DOHH2 (cell line): ENCODE results near the gene DDA1.

ENCODE experiments used
- H3F3A ChIP-seq: fragments of 200-600 bp; sonication (generic), shearing (Covaris generic); 2 replicates; pipeline ENCODE4 v1.6.0; 2016; ENCODE audit warnings: antibody characterized with exemption, mild to moderate bottlenecking; ENCODE audit not compliant: control insufficient read depth, insufficient read depth
- H3K27ac ChIP-seq: fragments of 200-600 bp; sonication (generic); 2 replicates; pipeline ENCODE4 v1.5.1; 2014; ENCODE audit warnings: low read depth, mild to moderate bottlenecking, low read length, moderate library complexity
- H3K27me3 ChIP-seq: fragments of 200-600 bp; sonication (generic); 2 replicates; pipeline ENCODE4 v1.6.1; 2014; ENCODE audit warnings: mild to moderate bottlenecking, low read length, mixed read lengths; ENCODE audit not compliant: control insufficient read depth
- H3K36me3 ChIP-seq: fragments of 200-600 bp; sonication (generic); 2 replicates; pipeline ENCODE4 v1.6.1; 2014; ENCODE audit warnings: mild to moderate bottlenecking, low read length, moderate library complexity, mixed read lengths; ENCODE audit not compliant: control insufficient read depth
- H3K4me1 ChIP-seq: fragments of 200-600 bp; sonication (generic); 2 replicates; pipeline ENCODE4 v1.6.1; 2014; ENCODE audit warnings: mild to moderate bottlenecking, low read length, mixed read lengths; ENCODE audit not compliant: control insufficient read depth
- H3K4me2 ChIP-seq: fragments of 200-600 bp; sonication (generic); 2 replicates; pipeline ENCODE4 v1.6.0; 2014; ENCODE audit warnings: mild to moderate bottlenecking, low read length, moderate library complexity
- H3K4me3 ChIP-seq: fragments of 200-600 bp; sonication (generic); 2 replicates; pipeline ENCODE4 v1.5.1; 2014; ENCODE audit warnings: mild to moderate bottlenecking, low read length, mixed read lengths
- H3K79me2 ChIP-seq: fragments of 200-600 bp; sonication (generic); 2 replicates; pipeline ENCODE4 v1.6.1; 2014; ENCODE audit warnings: mild to moderate bottlenecking, low read length, mixed read lengths; ENCODE audit not compliant: control insufficient read depth
- H3K9me2 ChIP-seq: fragments of 200-600 bp; sonication (generic); replicated peaks from 2 replicates; pipeline ENCODE4 v1.6.1; 2014; ENCODE audit warnings: mild to moderate bottlenecking, low read length, mixed read lengths; ENCODE audit not compliant: control insufficient read depth
- H3K9me3 ChIP-seq: fragments of 200-600 bp; sonication (generic); 2 replicates; pipeline ENCODE4 v1.6.1; 2014; ENCODE audit warnings: antibody characterized with exemption, low read length, mixed read lengths; ENCODE audit not compliant: control insufficient read depth, insufficient read depth
- H4K20me1 ChIP-seq: fragments of 200-600 bp; sonication (generic); 2 replicates; pipeline ENCODE4 v1.6.0; 2014; ENCODE audit warnings: low read depth, mild to moderate bottlenecking, antibody characterized with exemption, low read length, moderate library complexity; ENCODE audit not compliant: control insufficient read depth, insufficient read depth
- EZH2phosphoT487 ChIP-seq: fragments of 200-600 bp; sonication (generic); IDR thresholded peaks from 2 replicates; pipeline ENCODE4 v1.6.1; 2017; ENCODE audit warnings: borderline replicate concordance, mild to moderate bottlenecking, antibody characterized with exemption, low read length, moderate library complexity, mixed read lengths
- TF ChIP-seq, protein P1 (sequence below): fragments of 200-600 bp; sonication (generic); IDR thresholded peaks from one replicate; pipeline ENCODE4 v1.5.1; 2014; ENCODE audit warnings: antibody characterized with exemption, mild to moderate bottlenecking, low read depth, low read length; ENCODE audit not compliant: poor library complexity, severe bottlenecking

The DDA1 gene

DNA sequence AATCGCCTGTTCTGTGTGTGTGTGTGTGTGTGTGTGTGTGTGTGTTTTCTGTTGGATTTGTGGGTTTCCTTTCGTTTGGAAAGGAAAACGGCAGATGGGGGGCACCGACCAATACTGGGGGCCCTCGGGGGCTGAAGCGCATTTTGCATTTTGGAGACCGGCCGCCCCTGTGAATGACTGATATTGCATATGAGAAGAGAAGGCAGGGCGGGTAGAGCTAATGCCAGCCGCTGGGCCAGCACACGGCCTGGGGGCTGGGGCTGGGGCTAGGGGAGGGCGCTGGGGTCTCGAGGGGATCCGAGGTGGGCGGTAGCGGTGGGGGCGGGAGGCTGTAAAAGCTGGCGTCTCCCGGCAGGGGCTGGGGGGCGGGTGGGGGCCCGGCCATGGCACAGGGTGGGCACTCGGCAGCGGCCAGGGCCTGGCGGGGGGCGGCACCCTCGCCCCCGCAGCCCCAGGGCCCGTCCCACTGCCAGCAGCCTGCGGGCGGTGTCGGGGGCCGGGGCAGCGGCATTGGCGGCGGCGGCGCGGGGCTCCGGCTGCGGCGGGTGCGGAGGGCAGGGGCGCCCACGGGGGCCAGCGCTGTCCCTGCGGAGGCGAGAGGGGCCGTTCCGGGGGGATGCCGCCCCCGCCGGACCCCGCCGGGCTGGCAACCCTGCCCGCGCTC lies 14.1 kb downstream of the DDA1 start:
- H3K4me2 ChIP-seq: peak overlapping the region; percentile 30; the same call in 1 of the 2 replicates
- H3K4me1 ChIP-seq: peaks cover 16% of the 10 kb centered on the region
- H3K4me3 ChIP-seq: peak overlapping the region; percentile 28; the same call in 1 of the 2 replicates
- H3K9me2 ChIP-seq: no peaks in the 10 kb centered on the region
- H3K27ac ChIP-seq: no peak overlapping the region
- H3K79me2 ChIP-seq: no peaks in the 10 kb centered on the region
- H3K36me3 ChIP-seq: peaks cover 31% of the 10 kb centered on the region; the same call in 1 of the 2 replicates
- no peaks in the 10 kb centered on the region for H4K20me1 ChIP-seq
- H3F3A ChIP-seq: peaks cover 5% of the 10 kb centered on the region
- no peaks in the 10 kb centered on the region for H3K9me3 ChIP-seq
- H3K27me3 ChIP-seq: no peaks in the 10 kb centered on the region
- TF ChIP-seq, protein P1, sequence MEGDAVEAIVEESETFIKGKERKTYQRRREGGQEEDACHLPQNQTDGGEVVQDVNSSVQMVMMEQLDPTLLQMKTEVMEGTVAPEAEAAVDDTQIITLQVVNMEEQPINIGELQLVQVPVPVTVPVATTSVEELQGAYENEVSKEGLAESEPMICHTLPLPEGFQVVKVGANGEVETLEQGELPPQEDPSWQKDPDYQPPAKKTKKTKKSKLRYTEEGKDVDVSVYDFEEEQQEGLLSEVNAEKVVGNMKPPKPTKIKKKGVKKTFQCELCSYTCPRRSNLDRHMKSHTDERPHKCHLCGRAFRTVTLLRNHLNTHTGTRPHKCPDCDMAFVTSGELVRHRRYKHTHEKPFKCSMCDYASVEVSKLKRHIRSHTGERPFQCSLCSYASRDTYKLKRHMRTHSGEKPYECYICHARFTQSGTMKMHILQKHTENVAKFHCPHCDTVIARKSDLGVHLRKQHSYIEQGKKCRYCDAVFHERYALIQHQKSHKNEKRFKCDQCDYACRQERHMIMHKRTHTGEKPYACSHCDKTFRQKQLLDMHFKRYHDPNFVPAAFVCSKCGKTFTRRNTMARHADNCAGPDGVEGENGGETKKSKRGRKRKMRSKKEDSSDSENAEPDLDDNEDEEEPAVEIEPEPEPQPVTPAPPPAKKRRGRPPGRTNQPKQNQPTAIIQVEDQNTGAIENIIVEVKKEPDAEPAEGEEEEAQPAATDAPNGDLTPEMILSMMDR: no peak
- TF ChIP-seq EZH2phosphoT487: no peak

DNA sequence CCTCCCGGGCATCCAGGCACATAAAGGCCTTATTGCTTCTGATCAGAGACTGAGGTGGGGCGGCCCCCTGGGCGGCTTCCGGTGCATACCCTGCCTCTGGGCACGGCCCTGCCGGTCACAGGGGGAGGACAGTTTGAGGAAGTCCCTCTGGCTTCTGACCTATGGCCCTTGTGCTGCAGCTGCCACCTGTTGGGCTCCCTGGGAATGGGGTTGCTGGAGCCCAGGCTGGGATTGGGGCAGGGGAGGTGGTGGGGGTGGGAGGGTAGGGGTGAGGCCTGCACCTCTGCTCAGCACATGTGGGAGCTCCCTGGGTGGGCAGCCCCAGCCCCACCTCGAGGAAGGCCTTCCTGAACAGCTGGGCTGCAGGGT lies 14.6 kb downstream of the DDA1 start:
- Histone ChIP-seq H4K20me1 (no peaks in the 10 kb centered on the region), H3F3A (peaks cover 5% of the 10 kb centered on the region), H3K9me2 (no peaks in the 10 kb centered on the region), H3K27ac (no peak overlapping the region), H3K27me3 (peaks cover 1% of the 10 kb centered on the region), H3K79me2 (no peaks in the 10 kb centered on the region), H3K9me3 (no peaks in the 10 kb centered on the region), H3K4me2 (peak overlapping the region; percentile 30; the same call in 1 of the 2 replicates), H3K4me3 (peak overlapping the region; percentile 28; the same call in 1 of the 2 replicates), H3K4me1 (peaks cover 20% of the 10 kb centered on the region), H3K36me3 (peaks cover 29% of the 10 kb centered on the region; the same call in 1 of the 2 replicates)
- TF ChIP-seq, protein P1: no peak
- no peak for TF ChIP-seq EZH2phosphoT487

GRCh38 chr19:17324357-17325114 lies 15.2 kb downstream of the DDA1 start:
- H3K9me3 ChIP-seq: no peaks in the 10 kb centered on the region
- H3K79me2 ChIP-seq: no peaks in the 10 kb centered on the region
- TF ChIP-seq, protein P1: no peak

More at GRCh38 chr19:17324357-17325114, 15.2 kb downstream of the DDA1 start:
- H3K4me2 ChIP-seq: no peak overlapping the region
- H3K4me3 ChIP-seq: no peak overlapping the region
- no peaks in the 10 kb centered on the region for H3K9me2 ChIP-seq
- H3K27me3 ChIP-seq: peaks cover 7% of the 10 kb centered on the region
- no peak overlapping the region for H3K27ac ChIP-seq
- H4K20me1 ChIP-seq: no peaks in the 10 kb centered on the region
- peaks cover 25% of the 10 kb centered on the region; the same call in 1 of the 2 replicates for H3K36me3 ChIP-seq
- H3F3A ChIP-seq: peaks cover 5% of the 10 kb centered on the region
- peaks cover 24% of the 10 kb centered on the region for H3K4me1 ChIP-seq
